Glutamatergic neuron (in vitro differentiated cells): Measurements from ENCODE around the gene GMCL2. TPM values are rescaled to one million over a fixed set of nuclear protein-coding genes. Genes with fewer than 3 reads are reported as not detected.
A peak's percentile ranks its signal among the peaks of the same experiment; 100 is the strongest.

ENCODE experiments used
- DNase-seq: peaks from one replicate; pipeline ENCODE4 v3.0.0; 2022
- H3K27ac Mint-ChIP-seq: one replicate; pipeline ENCODE4 v1.8.0; 2020; ENCODE audit warnings: mild to moderate bottlenecking, mixed read lengths, inconsistent platforms; ENCODE audit not compliant: unreplicated experiment
- H3K27me3 Mint-ChIP-seq: one replicate; pipeline ENCODE4 v1.8.0; 2020; ENCODE audit warnings: mild to moderate bottlenecking, moderate library complexity, mixed read lengths, inconsistent platforms; ENCODE audit not compliant: unreplicated experiment
- H3K36me3 Mint-ChIP-seq: one replicate; pipeline ENCODE4 v1.8.0; 2020; ENCODE audit warnings: mild to moderate bottlenecking, mixed read lengths, inconsistent platforms; ENCODE audit not compliant: unreplicated experiment
- H3K4me1 Mint-ChIP-seq: one replicate; pipeline ENCODE4 v1.8.0; 2020; ENCODE audit warnings: mild to moderate bottlenecking, low read depth, mixed read lengths, inconsistent platforms; ENCODE audit not compliant: unreplicated experiment
- H3K4me3 Mint-ChIP-seq: one replicate; pipeline ENCODE4 v1.8.0; 2020; ENCODE audit warnings: mild to moderate bottlenecking, mixed read lengths, inconsistent platforms; ENCODE audit not compliant: unreplicated experiment
- H3K9me3 Mint-ChIP-seq: one replicate; pipeline ENCODE4 v1.8.0; 2020; ENCODE audit warnings: mild to moderate bottlenecking, moderate library complexity, mixed read lengths, inconsistent platforms; ENCODE audit not compliant: unreplicated experiment
- CTCF ChIP-seq: fragments of 200-600 bp; sonication (generic); IDR thresholded peaks from one replicate; pipeline ENCODE4 v1.5.0; 2021; ENCODE audit not compliant: partially characterized antibody, unreplicated experiment
- total RNA-seq: library from RNA; stranded (reverse); fragmentation: NEBNext Ultra II Directional; extraction: Animal tissue kit (Norgen Biotek cat#: 25700); gene quantifications from one replicate; pipeline ENCODE4 v1.2.1, GENCODE V29; 2021; ENCODE audit not compliant: unreplicated experiment

Gene GMCL2
- total RNA-seq, 1 donor from 2014 or later = not detected

- no peak for TF ChIP-seq CTCF
- H3K27me3 Mint-ChIP-seq = peaks cover 9% of the 10 kb centered on the region
- peaks cover 5% of the 10 kb centered on the region for H3K4me1 Mint-ChIP-seq
- no peaks in the 10 kb centered on the region for H3K36me3 Mint-ChIP-seq
- H3K9me3 Mint-ChIP-seq = peaks cover 5% of the 10 kb centered on the region
- DNase-seq = no peak
- H3K27ac Mint-ChIP-seq = peak overlapping the region; percentile 48
- H3K4me3 Mint-ChIP-seq = no peak overlapping the region
These were observed 24.7 kb downstream of the GMCL2 start for GRCh38 chr5:178162481-178162880.

GRCh38 chr5:178160176-178160575 lies 27.0 kb downstream of the GMCL2 start:
- Mint-ChIP-seq H3K4me1 (peaks cover 5% of the 10 kb centered on the region), H3K36me3 (no peaks in the 10 kb centered on the region), H3K27ac (no peak overlapping the region), H3K9me3 (peaks cover 5% of the 10 kb centered on the region), H3K4me3 (no peak overlapping the region), H3K27me3 (peaks cover 9% of the 10 kb centered on the region)
- DNase-seq = no peak
- no peak for TF ChIP-seq CTCF

GRCh38 chr5:178155065-178155464 lies 32.1 kb downstream of the GMCL2 start:
- TF ChIP-seq CTCF = no peak
- DNase-seq = no peak
- Mint-ChIP-seq H3K9me3 (peaks cover 4% of the 10 kb centered on the region), H3K27me3 (peaks cover 11% of the 10 kb centered on the region), H3K27ac (no peak overlapping the region), H3K4me1 (peaks cover 3% of the 10 kb centered on the region), H3K36me3 (no peaks in the 10 kb centered on the region), H3K4me3 (no peak overlapping the region)

GRCh38 chr5:178153530-178154340 lies 33.4 kb downstream of the GMCL2 start, which contains the start of gene NHP2:
Gene NHP2 (minus strand): TSS chr5:178153885. CDS start chr5:178153817, 68 bp downstream.
- Mint-ChIP-seq H3K27me3 (peaks cover 11% of the 10 kb centered on the region), H3K9me3 (peaks cover 4% of the 10 kb centered on the region), H3K27ac (peak within 1 kb of the TSS; percentile 80), H3K36me3 (no peaks in the 10 kb centered on the region), H3K4me3 (peak within 1 kb of the TSS; percentile 95), H3K4me1 (peaks cover 3% of the 10 kb centered on the region)
- no peak for TF ChIP-seq CTCF
- peak; percentile 99 for DNase-seq
